ENCODE results near the gene SPANXN2.
"Not testable (repeated sequence)": the region's sequence is repeated elsewhere in the genome, so short reads cannot be mapped to it uniquely, and the experiment has no call there.

The SPANXN2 gene

GRCh38 chrX:143720652-143721051, at the start of gene SPANXN2:
Gene SPANXN2, minus strand, starts transcription at chrX:143720752. Its CDS starts 84 bp downstream, at chrX:143720668.
- not testable (repeated sequence) for DNase-seq

GRCh38 chrX:143768976-143769375, 48.4 kb upstream of the SPANXN2 start:
- DNase-seq = no peak

DNA sequence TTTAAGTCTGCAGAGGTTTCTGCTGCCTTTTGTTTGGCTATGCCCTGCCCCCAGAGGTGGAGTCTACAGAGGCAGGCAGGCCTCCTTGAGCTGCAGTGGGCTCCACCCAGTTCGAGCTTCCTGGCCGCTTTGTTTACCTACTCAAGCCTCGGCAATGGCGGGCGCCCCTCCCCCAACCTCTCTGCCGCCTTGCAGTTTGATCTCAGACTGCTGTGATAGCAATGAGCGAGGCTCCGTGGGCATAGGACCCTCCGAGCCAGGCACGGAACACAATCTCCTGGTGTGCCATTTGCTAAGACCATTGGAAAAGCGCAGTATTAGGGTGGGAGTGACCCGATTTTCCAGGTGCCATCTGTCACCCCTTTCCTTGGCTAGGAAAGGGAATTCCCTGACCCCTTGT, 47.2 kb upstream of the SPANXN2 start:
- DNase-seq = not testable (repeated sequence)

DNA sequence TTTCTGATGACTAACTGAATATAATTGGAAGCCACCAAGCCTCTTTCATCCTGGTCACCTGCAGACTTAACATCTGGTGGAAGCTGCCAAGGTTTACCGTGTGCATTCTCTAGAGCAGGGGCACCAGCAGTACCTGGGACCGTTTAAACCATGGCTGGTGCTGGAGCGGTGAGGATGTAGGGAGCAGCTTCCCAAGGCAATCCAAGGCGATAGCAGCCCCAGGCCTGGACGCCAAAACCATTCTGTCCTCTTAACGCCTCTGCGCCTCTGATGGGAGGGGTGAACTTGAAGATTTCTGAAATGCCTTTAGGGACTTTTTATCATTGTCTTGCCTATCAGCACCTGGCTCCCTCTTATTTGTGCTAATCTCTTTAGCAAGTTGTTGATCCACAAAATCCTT, 37.3 kb upstream of the SPANXN2 start:
- DNase-seq = no peak

DNA sequence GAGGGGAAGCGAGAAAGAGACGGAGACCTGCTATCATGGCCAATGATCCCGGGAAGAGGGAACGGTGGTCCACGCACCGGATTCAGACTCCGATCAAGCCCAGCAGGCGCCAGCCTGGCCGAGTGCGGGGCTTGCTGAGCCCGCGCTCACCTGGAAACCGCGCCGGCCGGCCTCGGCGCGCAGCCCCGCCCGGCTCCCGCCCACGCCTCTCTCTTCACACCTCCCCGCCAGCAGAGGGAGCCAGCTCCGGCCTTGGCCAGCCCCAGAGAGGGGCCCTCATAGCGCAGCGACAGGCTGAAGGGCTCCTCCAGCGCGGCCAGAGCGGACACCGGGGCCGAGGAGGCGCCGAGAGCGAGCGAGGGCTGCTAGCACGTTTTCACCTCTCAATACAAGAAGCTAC, 36.8 kb upstream of the SPANXN2 start:
- DNase-seq = no peak

DNA sequence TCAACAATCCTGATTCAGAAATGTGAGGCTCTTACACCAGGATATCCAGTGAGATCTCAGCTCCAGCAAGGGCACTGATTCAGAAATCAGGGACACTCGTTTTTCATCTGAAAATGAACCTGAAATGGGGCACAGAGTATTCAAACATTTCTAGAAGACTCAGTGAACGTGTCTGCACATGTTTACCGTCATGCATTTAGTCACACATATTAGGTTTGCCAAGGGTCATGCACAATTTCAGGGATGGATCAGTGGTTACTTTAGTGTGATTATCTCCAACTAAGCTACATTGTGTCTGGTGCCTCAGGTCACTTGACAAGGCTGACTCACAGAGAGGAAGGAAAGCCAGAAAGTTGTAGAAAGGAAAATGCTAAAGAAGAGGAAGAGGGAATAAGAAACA, 33.6 kb upstream of the SPANXN2 start:
- DNase-seq = no peak

- DNase-seq = no peak
Observed at GRCh38 chrX:143733866-143734265, 13.3 kb upstream of the SPANXN2 start.

GRCh38 chrX:143726296-143726695, 5.7 kb upstream of the SPANXN2 start:
- no peak for DNase-seq

DNA sequence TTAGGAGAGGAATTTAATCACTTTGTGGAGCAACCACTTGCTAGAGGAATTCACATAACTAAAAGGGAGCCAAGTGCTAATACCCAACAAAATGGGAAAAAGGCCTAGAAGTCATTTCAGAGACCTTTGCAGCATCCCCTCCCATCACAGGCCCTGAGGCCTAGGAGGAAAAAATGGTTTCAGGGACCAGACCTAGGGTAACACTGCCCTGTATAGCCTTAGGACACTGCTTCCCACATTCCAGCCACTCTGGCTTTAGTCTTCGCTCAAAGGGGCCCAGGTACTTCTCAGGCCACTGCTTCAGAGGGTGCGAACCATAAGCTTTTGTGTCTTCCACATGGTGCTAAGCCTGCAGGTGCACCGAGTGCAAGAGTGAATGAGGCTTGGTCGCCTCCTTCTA, 19.1 kb downstream of the SPANXN2 start:
- no peak for DNase-seq

DNA sequence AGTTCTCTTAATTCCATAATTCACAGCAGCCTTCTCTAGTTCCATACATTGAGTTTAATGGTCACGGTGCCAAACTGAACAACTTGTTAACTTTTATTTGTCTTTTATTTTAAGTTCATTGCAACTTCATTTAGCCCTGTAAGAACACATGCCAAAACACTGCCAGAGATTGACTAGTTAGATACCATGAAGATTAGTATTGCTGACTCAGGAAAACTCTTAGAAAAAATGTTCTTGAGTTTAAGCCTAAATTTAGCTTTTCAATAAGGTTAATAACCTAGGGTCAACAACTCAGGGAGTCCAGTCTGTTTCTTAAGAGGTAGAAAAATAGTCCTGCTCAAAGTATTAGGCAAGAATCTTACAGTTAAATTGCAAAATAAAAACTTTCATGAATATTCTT, 25.7 kb downstream of the SPANXN2 start:
- DNase-seq = no peak

GRCh38 chrX:143683486-143683885, 37.1 kb downstream of the SPANXN2 start:
- no peak for DNase-seq

- DNase-seq = no peak
Observed at GRCh38 chrX:143674926-143675325, 45.6 kb downstream of the SPANXN2 start.

- DNase-seq = no peak
Observed at GRCh38 chrX:143669395-143669794, 51.2 kb downstream of the SPANXN2 start.

- no peak for DNase-seq
Observed at GRCh38 chrX:143664302-143664701, 56.2 kb downstream of the SPANXN2 start.

- no peak for DNase-seq
Observed at GRCh38 chrX:143663755-143664154, 56.8 kb downstream of the SPANXN2 start.
